Activated T-cell treated with anti-CD3 and anti-CD28 coated beads, Interleukin-2, amount 50 U/mL, for 24 hours (primary cell): ENCODE measurements around the gene COQ2.
"Not testable (repeated sequence)": the region's sequence is repeated elsewhere in the genome, so short reads cannot be mapped to it uniquely, and the experiment has no call there.

Source experiments
- DNase-seq: peaks from one replicate; pipeline ENCODE4 v3.0.0-alpha.2; 2020
- H3K27ac Mint-ChIP-seq: 2 replicates; pipeline ENCODE4 v1.8.0; 2020; ENCODE audit warnings: mild to moderate bottlenecking, mixed read lengths
- H3K27me3 Mint-ChIP-seq: 2 replicates; pipeline ENCODE4 v1.8.0; 2020; ENCODE audit warnings: mixed read lengths
- H3K36me3 Mint-ChIP-seq: 2 replicates; pipeline ENCODE4 v1.8.0; 2020; ENCODE audit warnings: low read depth, mixed read lengths
- H3K4me1 Mint-ChIP-seq: 2 replicates; pipeline ENCODE4 v1.8.0; 2020; ENCODE audit warnings: low read depth, mixed read lengths
- H3K4me3 Mint-ChIP-seq: 2 replicates; pipeline ENCODE4 v1.8.0; 2020; ENCODE audit warnings: mild to moderate bottlenecking, moderate library complexity, mixed read lengths
- H3K9me3 Mint-ChIP-seq: 2 replicates; pipeline ENCODE4 v1.8.0; 2020; ENCODE audit warnings: mixed read lengths

COQ2 gene

GRCh38 chr4:83284193-83285054, at the start of gene COQ2:
Gene COQ2, minus strand, starts transcription at chr4:83284798. Its CDS starts 34 bp downstream, at chr4:83284764.
- Mint-ChIP-seq H3K27me3 (no peaks in the 10 kb centered on the region), H3K9me3 (no peaks in the 10 kb centered on the region), H3K4me3 (peak within 1 kb of the TSS; percentile 91), H3K27ac (peak within 1 kb of the TSS; percentile 97), H3K4me1 (peaks cover 45% of the 10 kb centered on the region), H3K36me3 (peaks cover 9% of the 10 kb centered on the region)
- DNase-seq: peak; percentile 96

GRCh38 chr4:83331956-83332355, 47.4 kb upstream of the COQ2 start:
- Mint-ChIP-seq H3K4me1 (peaks cover 32% of the 10 kb centered on the region), H3K27me3 (peaks cover 9% of the 10 kb centered on the region), H3K9me3 (no peaks in the 10 kb centered on the region)

GRCh38 chr4:83329521-83330110, 45.0 kb upstream of the COQ2 start:
- Mint-ChIP-seq H3K4me1 (peaks cover 22% of the 10 kb centered on the region), H3K27me3 (no peaks in the 10 kb centered on the region), H3K27ac (no peak overlapping the region), H3K9me3 (no peaks in the 10 kb centered on the region), H3K36me3 (no peaks in the 10 kb centered on the region), H3K4me3 (no peak overlapping the region)
- no peak for DNase-seq

More at GRCh38 chr4:83331956-83332355, 47.4 kb upstream of the COQ2 start:
- Mint-ChIP-seq H3K36me3 (no peaks in the 10 kb centered on the region), H3K27ac (no peak overlapping the region), H3K4me3 (no peak overlapping the region)
- no peak for DNase-seq

GRCh38 chr4:83328521-83329187, 44.1 kb upstream of the COQ2 start:
- Mint-ChIP-seq H3K27ac (no peak overlapping the region), H3K27me3 (no peaks in the 10 kb centered on the region), H3K36me3 (no peaks in the 10 kb centered on the region), H3K4me3 (no peak overlapping the region), H3K4me1 (peaks cover 13% of the 10 kb centered on the region), H3K9me3 (no peaks in the 10 kb centered on the region)
- no peak for DNase-seq

GRCh38 chr4:83326546-83326945, 41.9 kb upstream of the COQ2 start:
- no peak overlapping the region for H3K4me3 Mint-ChIP-seq
- H3K27ac Mint-ChIP-seq: no peak overlapping the region
- no peaks in the 10 kb centered on the region for H3K9me3 Mint-ChIP-seq
- H3K36me3 Mint-ChIP-seq: peaks cover 6% of the 10 kb centered on the region
- DNase-seq: no peak
- no peaks in the 10 kb centered on the region for H3K27me3 Mint-ChIP-seq
- peaks cover 2% of the 10 kb centered on the region for H3K4me1 Mint-ChIP-seq

GRCh38 chr4:83325306-83325705, 40.7 kb upstream of the COQ2 start:
- not testable (repeated sequence) for H3K27ac Mint-ChIP-seq, DNase-seq, H3K27me3 Mint-ChIP-seq, H3K4me3 Mint-ChIP-seq, H3K4me1 Mint-ChIP-seq, H3K9me3 Mint-ChIP-seq
- peaks cover 12% of the 10 kb centered on the region for H3K36me3 Mint-ChIP-seq

- peaks cover 9% of the 10 kb centered on the region for H3K4me1 Mint-ChIP-seq
- H3K27ac Mint-ChIP-seq: no peak overlapping the region
- H3K27me3 Mint-ChIP-seq: no peaks in the 10 kb centered on the region
- no peaks in the 10 kb centered on the region for H3K9me3 Mint-ChIP-seq
- no peak overlapping the region for H3K4me3 Mint-ChIP-seq
- peaks cover 29% of the 10 kb centered on the region for H3K36me3 Mint-ChIP-seq
- DNase-seq: no peak
Measured at GRCh38 chr4:83323136-83323535, 38.5 kb upstream of the COQ2 start.

- peaks cover 49% of the 10 kb centered on the region for H3K36me3 Mint-ChIP-seq
- peak overlapping the region; percentile 69 for H3K27ac Mint-ChIP-seq
- H3K9me3 Mint-ChIP-seq: no peaks in the 10 kb centered on the region
- H3K4me1 Mint-ChIP-seq: peaks cover 9% of the 10 kb centered on the region
- DNase-seq: no peak
- no peaks in the 10 kb centered on the region for H3K27me3 Mint-ChIP-seq
- H3K4me3 Mint-ChIP-seq: no peak overlapping the region
Measured at GRCh38 chr4:83320548-83320947, 36.0 kb upstream of the COQ2 start.

- Mint-ChIP-seq H3K9me3 (no peaks in the 10 kb centered on the region), H3K27me3 (no peaks in the 10 kb centered on the region), H3K4me1 (peaks cover 9% of the 10 kb centered on the region), H3K4me3 (no peak overlapping the region), H3K27ac (no peak overlapping the region), H3K36me3 (peaks cover 49% of the 10 kb centered on the region)
- no peak for DNase-seq
Measured at GRCh38 chr4:83318666-83319065, 34.1 kb upstream of the COQ2 start.

- Mint-ChIP-seq H3K36me3 (peaks cover 52% of the 10 kb centered on the region), H3K9me3 (no peaks in the 10 kb centered on the region), H3K4me1 (peaks cover 9% of the 10 kb centered on the region), H3K27me3 (no peaks in the 10 kb centered on the region), H3K4me3 (no peak overlapping the region), H3K27ac (no peak overlapping the region)
- no peak for DNase-seq
Measured at GRCh38 chr4:83317671-83318070, 33.1 kb upstream of the COQ2 start.

GRCh38 chr4:83316459-83317165, 32.0 kb upstream of the COQ2 start:
- no peak overlapping the region for H3K27ac Mint-ChIP-seq
- H3K9me3 Mint-ChIP-seq: no peaks in the 10 kb centered on the region
- H3K4me3 Mint-ChIP-seq: no peak overlapping the region
- H3K36me3 Mint-ChIP-seq: peaks cover 53% of the 10 kb centered on the region
- DNase-seq: no peak
- H3K27me3 Mint-ChIP-seq: no peaks in the 10 kb centered on the region
- peaks cover 9% of the 10 kb centered on the region for H3K4me1 Mint-ChIP-seq

- DNase-seq: no peak
- no peaks in the 10 kb centered on the region for H3K9me3 Mint-ChIP-seq
- H3K36me3 Mint-ChIP-seq: peaks cover 54% of the 10 kb centered on the region
- H3K27ac Mint-ChIP-seq: no peak overlapping the region
- no peaks in the 10 kb centered on the region for H3K27me3 Mint-ChIP-seq
- H3K4me1 Mint-ChIP-seq: peaks cover 4% of the 10 kb centered on the region
- no peak overlapping the region for H3K4me3 Mint-ChIP-seq
Measured at GRCh38 chr4:83315341-83315870, 30.8 kb upstream of the COQ2 start.

GRCh38 chr4:83308672-83309071, 24.1 kb upstream of the COQ2 start:
- H3K9me3 Mint-ChIP-seq: no peaks in the 10 kb centered on the region

GRCh38 chr4:83307920-83308319, 23.3 kb upstream of the COQ2 start:
- Mint-ChIP-seq H3K4me1 (no peaks in the 10 kb centered on the region), H3K4me3 (no peak overlapping the region), H3K36me3 (peaks cover 43% of the 10 kb centered on the region), H3K27ac (no peak overlapping the region), H3K27me3 (no peaks in the 10 kb centered on the region), H3K9me3 (no peaks in the 10 kb centered on the region)
- DNase-seq: no peak

More at GRCh38 chr4:83308672-83309071, 24.1 kb upstream of the COQ2 start:
- Mint-ChIP-seq H3K4me1 (no peaks in the 10 kb centered on the region), H3K27ac (no peak overlapping the region), H3K4me3 (no peak overlapping the region), H3K27me3 (no peaks in the 10 kb centered on the region), H3K36me3 (peaks cover 46% of the 10 kb centered on the region)
- DNase-seq: no peak
